Peyer's patch (tissue), 4 donors: ENCODE data around the gene TMEM35B.
"Not testable (repeated sequence)": the region's sequence is repeated elsewhere in the genome, so short reads cannot be mapped to it uniquely, and the experiment has no call there.

Experiments used
- POLR2A ChIP-seq, 2 donors: fragments of 450-650 bp; IDR thresholded peaks; one replicate each; pipeline ENCODE4 v1.5.1; 2017; ENCODE audit warnings: antibody characterized with exemption in 2 of 2, mild to moderate bottlenecking in 2 of 2, moderate library complexity in 2 of 2
- TF ChIP-seq, protein P1 (sequence below), 6 experiments: fragments of 450-650 bp in 4 of 6; fragments of 200-600 bp in 2 of 6; sonication (generic) in 1 of 6; IDR thresholded peaks; one replicate each; pipeline ENCODE4 v1.5.1; 2017 to 2019; ENCODE audit warnings: antibody characterized with exemption in 6 of 6, mild to moderate bottlenecking in 3 of 6, moderate library complexity in 1 of 6

DNA sequence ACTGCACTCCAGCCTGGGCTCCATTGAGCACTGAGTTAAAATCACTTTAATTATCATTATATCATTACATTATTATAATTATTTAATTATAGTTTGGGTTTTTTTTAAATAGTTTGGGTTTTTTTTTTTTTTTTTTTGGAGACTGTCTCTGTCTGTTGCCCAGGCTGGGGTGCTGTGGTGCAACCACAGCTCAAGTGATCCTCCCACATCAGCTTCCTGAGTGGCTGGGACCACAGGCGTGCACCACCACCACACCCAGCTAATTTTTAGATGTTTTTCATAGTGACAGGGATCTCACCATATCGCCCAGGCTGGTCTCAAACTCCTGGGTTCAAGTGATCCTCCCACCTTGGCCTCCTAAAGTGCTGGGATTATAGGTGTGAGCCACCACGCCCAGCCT is 16.9 kb downstream of the TMEM35B start:
- TF ChIP-seq, protein P1, sequence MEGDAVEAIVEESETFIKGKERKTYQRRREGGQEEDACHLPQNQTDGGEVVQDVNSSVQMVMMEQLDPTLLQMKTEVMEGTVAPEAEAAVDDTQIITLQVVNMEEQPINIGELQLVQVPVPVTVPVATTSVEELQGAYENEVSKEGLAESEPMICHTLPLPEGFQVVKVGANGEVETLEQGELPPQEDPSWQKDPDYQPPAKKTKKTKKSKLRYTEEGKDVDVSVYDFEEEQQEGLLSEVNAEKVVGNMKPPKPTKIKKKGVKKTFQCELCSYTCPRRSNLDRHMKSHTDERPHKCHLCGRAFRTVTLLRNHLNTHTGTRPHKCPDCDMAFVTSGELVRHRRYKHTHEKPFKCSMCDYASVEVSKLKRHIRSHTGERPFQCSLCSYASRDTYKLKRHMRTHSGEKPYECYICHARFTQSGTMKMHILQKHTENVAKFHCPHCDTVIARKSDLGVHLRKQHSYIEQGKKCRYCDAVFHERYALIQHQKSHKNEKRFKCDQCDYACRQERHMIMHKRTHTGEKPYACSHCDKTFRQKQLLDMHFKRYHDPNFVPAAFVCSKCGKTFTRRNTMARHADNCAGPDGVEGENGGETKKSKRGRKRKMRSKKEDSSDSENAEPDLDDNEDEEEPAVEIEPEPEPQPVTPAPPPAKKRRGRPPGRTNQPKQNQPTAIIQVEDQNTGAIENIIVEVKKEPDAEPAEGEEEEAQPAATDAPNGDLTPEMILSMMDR (IDR thresholded peaks at IDR 0.05), result not testable (repeated sequence)
- TF ChIP-seq POLR2A (IDR thresholded peaks at IDR 0.05), result not testable (repeated sequence)
